ENCODE data around the gene KRTAP3-2. TPM values are rescaled to one million over a fixed set of nuclear protein-coding genes. Genes with fewer than 3 reads are reported as not detected.

The KRTAP3-2 gene
- total RNA-seq, 2 experiments from 2014 or later = not detected

- intact Hi-C loops (cut with DNase I, micrococcal nuclease) = no loop called here
These were observed 4.6 kb downstream of the KRTAP3-2 start for GRCh38 chr17:40995116-40995515.

GRCh38 chr17:40993839-40994238 lies 5.9 kb downstream of the KRTAP3-2 start, which contains the start of gene KRTAP3-3:
Gene KRTAP3-3, minus strand, starts transcription at chr17:40994164. Its CDS starts 67 bp downstream, at chr17:40994097.
- intact Hi-C loops (cut with DNase I, micrococcal nuclease) = no loop called here
- Histone ChIP-seq H3K9me3 (ENCODE audit: control insufficient read depth in 1 of 2, insufficient read depth in 1 of 2, low read length in 2 of 2) (no peaks in the 10 kb centered on the region), H3K4me3 (ENCODE audit: low read length) (no peak within 1 kb of the TSS), H3K27me3 (ENCODE audit: control insufficient read depth in 1 of 2, insufficient read depth in 2 of 2, low read length in 2 of 2) (peaks cover 12 to 34% of the 10 kb centered on the region in 2 experiments), H3K36me3 (ENCODE audit: insufficient read depth, low read length) (no peaks in the 10 kb centered on the region), H3K4me1 (ENCODE audit: insufficient read depth, low read length) (no peaks in the 10 kb centered on the region), H3K27ac (ENCODE audit: low read depth in 1 of 2, low read length in 2 of 2) (no peak within 1 kb of the TSS)
- Mint-ChIP-seq H3K9me3 (no peaks in the 10 kb centered on the region), H3K27ac (no peak within 1 kb of the TSS), H3K36me3 (ENCODE audit: low read depth) (no peaks in the 10 kb centered on the region), H3K27me3 (peaks cover 64% of the 10 kb centered on the region), H3K4me1 (ENCODE audit: low read depth) (no peaks in the 10 kb centered on the region), H3K4me3 (no peak within 1 kb of the TSS)
- ChIA-PET CTCF (interaction anchor here (0.6 kb wide), 1 partner anchor 202 kb away, joined by 3 read pairs; no protein-coding TSS in a partner anchor), POLR2A (interaction anchor here (0.7 kb wide), 1 partner anchor 10 kb away, joined by 3 read pairs; no protein-coding TSS in a partner anchor)
- ATAC-seq (ENCODE audit: poor library complexity) (no peak), DNase-seq (no peak)
- no peak for TF ChIP-seq CTCF (IDR thresholded peaks at IDR 0.05)

More at GRCh38 chr17:40995116-40995515, 4.6 kb downstream of the KRTAP3-2 start:
- Mint-ChIP-seq H3K4me1 (ENCODE audit: low read depth) (no peaks in the 10 kb centered on the region), H3K36me3 (ENCODE audit: low read depth) (no peaks in the 10 kb centered on the region), H3K27me3 (peaks cover 74% of the 10 kb centered on the region), H3K27ac (no peak overlapping the region), H3K9me3 (no peaks in the 10 kb centered on the region), H3K4me3 (no peak overlapping the region)
- ATAC-seq (ENCODE audit: poor library complexity) (no peak), DNase-seq (no peak)
- no peak overlapping the region for H3K4me3 ChIP-seq (ENCODE audit: low read length)
- CTCF ChIA-PET = interaction anchor here (0.6 kb wide), 1 partner anchor 23 kb away, joined by 3 read pairs; no protein-coding TSS in a partner anchor
- no peaks in the 10 kb centered on the region for H3K4me1 ChIP-seq (ENCODE audit: insufficient read depth, low read length)
- no peaks in the 10 kb centered on the region for H3K36me3 ChIP-seq (ENCODE audit: insufficient read depth, low read length)
- TF ChIP-seq CTCF (IDR thresholded peaks at IDR 0.05) = no peak
- H3K9me3 ChIP-seq (ENCODE audit: control insufficient read depth in 1 of 2, insufficient read depth in 1 of 2, low read length in 2 of 2) = no peaks in the 10 kb centered on the region
- H3K27ac ChIP-seq (ENCODE audit: low read depth in 1 of 2, low read length in 2 of 2) = no peak overlapping the region
- POLR2A ChIA-PET = no interaction called here
- H3K27me3 ChIP-seq (ENCODE audit: control insufficient read depth in 1 of 2, insufficient read depth in 2 of 2, low read length in 2 of 2) = peaks cover 18 to 34% of the 10 kb centered on the region in 2 experiments

GRCh38 chr17:40993084-40993483 lies 6.6 kb downstream of the KRTAP3-2 start:
- Mint-ChIP-seq H3K27ac (no peak overlapping the region), H3K36me3 (ENCODE audit: low read depth) (no peaks in the 10 kb centered on the region), H3K9me3 (no peaks in the 10 kb centered on the region), H3K27me3 (peaks cover 62% of the 10 kb centered on the region), H3K4me3 (no peak overlapping the region), H3K4me1 (ENCODE audit: low read depth) (no peaks in the 10 kb centered on the region)
- Histone ChIP-seq H3K4me1 (ENCODE audit: insufficient read depth, low read length) (no peaks in the 10 kb centered on the region), H3K4me3 (ENCODE audit: low read length) (no peak overlapping the region), H3K36me3 (ENCODE audit: insufficient read depth, low read length) (no peaks in the 10 kb centered on the region), H3K27me3 (ENCODE audit: control insufficient read depth in 1 of 2, insufficient read depth in 2 of 2, low read length in 2 of 2) (peaks cover 12 to 28% of the 10 kb centered on the region in 2 experiments), H3K27ac (ENCODE audit: low read depth in 1 of 2, low read length in 2 of 2) (no peak overlapping the region), H3K9me3 (ENCODE audit: control insufficient read depth in 1 of 2, insufficient read depth in 1 of 2, low read length in 2 of 2) (no peaks in the 10 kb centered on the region)
- intact Hi-C loops (cut with DNase I, micrococcal nuclease) = no loop called here
- DNase-seq (no peak), ATAC-seq (ENCODE audit: poor library complexity) (no peak)
- ChIA-PET CTCF (interaction anchor here (0.6 kb wide), 1 partner anchor 203 kb away, joined by 3 read pairs; no protein-coding TSS in a partner anchor), POLR2A (no interaction called here)
- no peak for TF ChIP-seq CTCF (IDR thresholded peaks at IDR 0.05)
